Measurements from ENCODE around the gene GINS3. TPM values are rescaled to one million over a fixed set of nuclear protein-coding genes. Genes with fewer than 3 reads are reported as not detected.

The GINS3 gene
- total RNA-seq, 1 donor from 2014 or later: 13.7 TPM

GRCh38 chr16:58425245-58425644 is 33.0 kb downstream of the GINS3 start:
- intact Hi-C loops (cut with micrococcal nuclease): no loop called here

DNA sequence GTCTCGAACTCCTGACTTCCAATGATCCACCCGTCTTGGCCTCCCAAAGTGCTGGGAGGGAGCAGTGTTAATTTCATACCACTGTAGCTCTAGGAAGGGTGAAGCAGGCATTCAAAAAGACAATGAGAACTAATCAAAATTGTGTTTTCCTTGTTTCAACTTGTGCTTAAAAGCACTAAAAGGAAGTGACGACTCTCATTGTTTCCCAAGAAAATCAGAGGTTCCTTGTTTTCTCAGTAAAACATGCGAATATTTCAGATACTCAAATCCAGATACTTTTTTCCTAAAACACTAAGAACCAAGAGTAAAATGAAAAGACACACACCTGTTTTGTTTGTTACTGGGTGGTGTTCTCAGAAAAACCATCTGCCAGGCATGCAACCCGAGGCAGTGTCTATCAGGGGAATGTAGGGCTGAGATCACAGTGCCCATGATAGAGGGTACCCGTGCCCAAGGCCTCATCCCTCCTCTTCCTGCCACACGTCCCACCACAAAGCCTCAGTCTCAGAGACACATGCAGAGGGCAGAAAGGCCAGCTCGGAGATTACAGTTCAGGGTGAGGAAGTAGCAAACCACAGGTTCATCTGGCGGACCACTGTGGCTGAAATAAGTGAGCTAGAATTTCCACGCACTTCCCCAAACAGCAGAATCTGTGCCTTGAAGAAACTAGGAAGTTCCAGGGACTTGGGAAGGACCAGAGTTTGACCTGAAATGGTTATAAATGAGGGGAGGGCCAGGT is 33.7 kb downstream of the GINS3 start:
- intact Hi-C loops (cut with micrococcal nuclease): no loop called here

GRCh38 chr16:58426966-58427365 is 34.7 kb downstream of the GINS3 start:
- intact Hi-C loops (cut with micrococcal nuclease): no loop called here

DNA sequence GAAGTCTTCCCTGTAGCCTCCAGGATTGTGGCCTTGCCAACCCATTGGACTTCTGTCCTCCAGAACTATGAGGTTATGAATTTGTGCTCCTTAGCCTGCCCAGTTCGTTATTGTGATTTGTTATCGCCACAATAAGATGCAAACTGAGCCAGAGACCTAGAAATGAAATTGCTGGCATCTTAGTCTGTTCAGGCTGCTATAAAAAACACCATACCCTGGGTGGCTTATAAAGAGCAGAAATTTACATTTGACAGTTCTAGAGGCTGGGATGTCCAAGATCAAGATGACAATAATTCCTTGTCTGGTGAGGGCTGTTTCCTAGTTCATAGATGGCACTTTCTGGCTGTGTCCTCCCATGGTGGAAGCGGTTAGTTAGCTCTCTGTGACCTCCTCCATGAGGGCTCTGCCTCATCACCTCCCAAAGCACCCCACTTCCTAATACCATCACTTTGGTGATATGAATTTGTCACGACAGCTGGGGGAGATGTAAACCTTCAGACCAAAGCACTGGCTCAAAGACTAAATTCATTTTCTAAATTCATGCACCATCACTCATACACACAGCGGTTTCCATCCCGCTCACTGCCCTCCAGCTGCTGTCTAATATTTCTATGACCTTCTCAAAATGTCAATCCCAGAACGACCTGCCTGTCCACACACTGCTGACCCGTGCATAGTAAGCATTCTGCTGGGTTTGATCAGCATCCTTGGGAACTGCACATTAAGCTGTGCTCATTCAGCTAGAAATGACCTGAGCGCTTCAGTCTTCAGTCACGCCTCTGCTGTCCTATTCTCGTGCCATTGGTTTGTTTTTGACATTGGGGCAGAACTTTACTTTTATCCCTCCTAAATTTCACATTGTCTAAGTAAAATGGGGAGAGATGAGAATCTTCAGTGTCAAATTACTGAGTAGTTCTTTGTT is 36.6 kb downstream of the GINS3 start:
- intact Hi-C loops (cut with micrococcal nuclease): no loop called here

- intact Hi-C loops (cut with micrococcal nuclease): no loop called here
Observed at GRCh38 chr16:58430718-58431117, 38.4 kb downstream of the GINS3 start.

DNA sequence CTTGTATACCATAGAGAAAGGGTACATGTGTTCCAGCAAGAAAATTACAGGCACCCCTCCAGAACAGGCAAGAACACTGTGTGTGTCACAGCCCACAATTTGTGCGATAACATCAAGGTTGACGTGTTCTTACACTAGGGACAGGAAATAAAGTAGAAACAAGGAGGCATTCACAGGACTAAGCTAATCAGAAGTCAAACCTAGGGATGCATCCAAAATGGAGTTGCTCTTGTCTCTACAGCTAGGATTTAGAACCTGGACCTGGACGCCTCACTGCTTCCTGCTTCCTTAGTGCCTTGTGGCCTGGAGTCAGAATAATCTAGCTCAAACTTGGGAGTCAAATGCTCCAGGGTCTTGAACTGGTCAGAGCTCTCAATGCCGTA is 41.3 kb downstream of the GINS3 start:
- intact Hi-C loops (cut with micrococcal nuclease): no loop called here

GRCh38 chr16:58435779-58436178 is 43.5 kb downstream of the GINS3 start:
- intact Hi-C loops (cut with micrococcal nuclease): no loop called here

DNA sequence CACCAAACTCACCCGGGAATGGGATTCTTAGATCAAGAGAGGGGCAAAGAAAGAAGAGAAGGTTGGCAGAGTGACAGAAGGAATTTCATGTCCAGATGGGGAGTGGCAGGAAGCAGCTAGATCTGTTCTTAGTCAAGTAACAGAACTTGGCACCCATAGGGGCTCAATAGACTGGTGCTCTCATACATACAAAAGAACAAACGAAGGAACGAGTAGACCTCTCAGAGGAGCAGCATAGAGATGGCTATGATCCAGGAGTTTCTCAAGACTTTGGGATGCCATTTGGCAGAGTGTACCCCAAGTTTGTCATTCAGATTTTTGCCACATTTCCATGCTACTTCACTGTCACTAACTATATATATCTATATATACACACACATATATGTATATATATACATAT is 47.9 kb downstream of the GINS3 start:
- intact Hi-C loops (cut with micrococcal nuclease): no loop called here

DNA sequence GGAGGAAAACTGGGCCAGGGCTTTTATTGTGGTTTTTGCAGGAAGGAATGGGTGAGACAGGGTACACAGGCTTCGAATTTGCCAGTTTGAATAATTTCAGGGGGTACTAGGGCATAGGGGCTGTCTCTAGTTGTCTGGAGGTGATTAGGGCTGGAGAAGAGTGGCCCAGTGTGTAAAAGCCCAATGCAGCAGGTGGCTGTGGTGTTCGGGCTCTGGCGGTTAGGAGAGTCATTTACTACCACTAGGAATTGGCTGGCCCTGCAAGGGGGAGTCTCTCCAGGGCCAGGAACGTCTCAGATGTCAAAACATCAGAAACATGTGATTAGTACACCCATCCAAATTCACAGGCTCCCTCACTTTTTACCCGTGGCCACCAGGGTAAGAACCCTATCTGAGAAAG is 50.3 kb downstream of the GINS3 start:
- intact Hi-C loops (cut with micrococcal nuclease): no loop called here

DNA sequence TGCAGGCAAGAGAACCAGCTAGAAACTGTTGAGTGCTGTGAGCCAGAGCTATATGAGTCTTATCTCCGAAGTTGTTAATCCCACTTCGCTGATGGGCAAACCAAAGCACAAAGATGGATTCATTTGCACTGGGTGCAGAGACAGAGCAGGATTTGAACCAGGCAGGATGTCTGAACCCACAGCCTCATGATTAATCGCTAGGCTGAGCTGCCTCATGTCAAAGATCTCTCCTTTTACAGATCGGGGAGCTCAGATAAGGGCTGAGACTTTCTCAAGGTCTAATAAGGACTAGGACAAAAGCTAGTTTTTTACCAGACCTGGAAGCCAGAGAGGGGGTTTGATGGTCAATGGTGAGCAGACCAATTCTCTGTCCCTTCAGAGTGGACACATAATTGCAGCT is 51.5 kb downstream of the GINS3 start:
- intact Hi-C loops (cut with micrococcal nuclease): no loop called here

- intact Hi-C loops (cut with micrococcal nuclease): no loop called here
Observed at GRCh38 chr16:58444265-58444664, 52.0 kb downstream of the GINS3 start.

GRCh38 chr16:58448890-58449289 is 56.6 kb downstream of the GINS3 start:
- intact Hi-C loops (cut with micrococcal nuclease): no loop called here

GRCh38 chr16:58449306-58449705 is 57.0 kb downstream of the GINS3 start:
- intact Hi-C loops (cut with micrococcal nuclease): no loop called here

GRCh38 chr16:58449768-58450167 is 57.5 kb downstream of the GINS3 start:
- intact Hi-C loops (cut with micrococcal nuclease): no loop called here

DNA sequence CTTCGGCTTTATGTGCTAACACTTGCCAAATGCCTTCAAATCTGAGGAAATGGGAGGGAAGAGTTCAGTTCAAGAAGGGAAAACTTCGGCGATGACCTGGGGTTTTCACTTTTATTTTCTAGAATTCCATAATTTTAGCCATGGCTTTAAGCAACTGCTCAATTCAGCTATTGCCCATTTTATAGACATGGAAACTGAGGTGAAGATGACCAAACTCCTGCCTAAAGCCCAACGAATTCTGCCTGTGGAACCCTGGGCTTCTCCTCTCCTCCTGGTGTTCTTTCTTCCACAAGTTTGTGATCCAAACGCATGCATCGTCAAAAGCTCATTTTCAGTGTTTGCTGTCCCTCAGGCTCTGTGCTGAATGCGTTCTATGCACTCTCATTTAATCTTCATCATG is 58.3 kb downstream of the GINS3 start:
- intact Hi-C loops (cut with micrococcal nuclease): no loop called here

- intact Hi-C loops (cut with micrococcal nuclease): no loop called here
Observed at GRCh38 chr16:58451265-58451689, 59.0 kb downstream of the GINS3 start.

GRCh38 chr16:58451945-58452401 is 59.7 kb downstream of the GINS3 start:
- intact Hi-C loops (cut with micrococcal nuclease): no loop called here

DNA sequence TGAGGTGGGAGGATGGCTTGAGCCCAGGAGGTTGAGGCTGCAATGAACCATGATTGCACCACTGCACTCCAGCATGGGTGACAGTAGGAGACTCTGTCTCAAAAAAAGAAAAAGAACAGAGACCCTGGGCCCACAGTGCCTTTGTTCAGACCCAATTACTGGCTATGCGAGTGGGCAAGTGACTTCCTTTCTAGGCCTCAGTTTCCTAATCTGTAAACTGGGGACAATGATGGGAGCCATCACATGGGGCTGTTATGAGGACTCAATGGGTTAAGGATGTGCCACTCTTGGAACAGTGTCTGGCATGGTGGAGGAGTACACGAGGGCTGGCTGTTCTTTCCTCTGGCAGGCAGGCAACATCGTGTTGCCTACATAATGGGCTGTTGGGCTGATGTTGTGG is 60.4 kb downstream of the GINS3 start:
- intact Hi-C loops (cut with micrococcal nuclease): no loop called here

- intact Hi-C loops (cut with micrococcal nuclease): no loop called here
Observed at GRCh38 chr16:58454178-58454577, 61.9 kb downstream of the GINS3 start.

- intact Hi-C loops (cut with micrococcal nuclease): no loop called here
Observed at GRCh38 chr16:58454856-58455255, 62.6 kb downstream of the GINS3 start.
